ENCODE measurements around the gene STX11. TPM values are rescaled to one million over a fixed set of nuclear protein-coding genes. Genes with fewer than 3 reads are reported as not detected.
A peak's percentile ranks its signal among the peaks of the same experiment; 100 is the strongest.

The STX11 gene
- total RNA-seq, 1 experiment from 2014 or later = 0.24 TPM

DNA sequence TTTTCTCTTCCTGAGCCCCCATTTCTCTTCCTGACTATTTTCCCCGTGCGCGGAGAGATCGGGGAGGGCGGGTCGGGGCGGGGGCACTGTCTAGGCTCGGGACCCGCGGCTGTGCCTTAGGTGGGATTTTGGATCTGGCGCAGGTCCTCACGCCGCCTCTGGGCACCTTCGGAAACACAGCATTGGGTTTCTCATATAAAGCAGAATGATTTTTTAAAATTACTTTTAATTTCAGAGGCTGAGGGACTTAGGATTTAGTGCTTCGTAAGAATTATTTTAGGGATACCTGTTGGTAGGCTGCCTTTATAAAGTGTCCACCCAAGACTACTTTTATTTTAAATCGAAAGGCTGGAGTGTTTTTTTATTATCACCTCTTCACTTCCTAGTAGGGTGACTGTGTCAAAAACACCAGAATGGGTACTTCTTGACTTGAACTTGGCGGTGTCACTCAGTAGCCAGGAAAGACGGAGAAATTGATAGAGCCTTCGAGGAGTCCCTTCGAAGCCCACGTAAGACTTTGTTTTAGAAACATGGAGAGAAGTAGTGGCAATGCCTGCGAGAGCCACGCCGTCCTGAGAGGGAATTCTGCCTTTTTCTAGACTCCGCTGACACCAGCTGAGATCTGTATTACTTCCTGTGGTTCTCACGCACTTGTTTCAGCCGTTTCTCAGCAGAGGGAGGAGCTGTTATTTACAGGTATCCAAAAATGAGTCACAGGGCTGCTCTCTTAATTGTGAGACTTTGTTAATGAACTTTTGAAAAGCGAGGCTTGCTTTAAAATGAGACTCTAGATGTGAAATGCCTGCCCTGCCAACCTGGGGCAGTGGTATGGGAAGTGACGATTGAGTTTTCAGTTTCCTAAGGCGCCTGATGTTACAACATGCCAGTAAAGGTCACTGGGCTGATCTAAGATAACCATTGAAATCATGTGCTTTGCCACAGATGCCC, 667 bp downstream of the STX11 start:
- Mint-ChIP-seq H3K4me3 (ENCODE audit: low read depth, unreplicated experiment) (peak overlapping the region; percentile 90), H3K27me3 (ENCODE audit: unreplicated experiment) (peaks cover 27% of the 10 kb centered on the region), H3K36me3 (ENCODE audit: insufficient read depth, unreplicated experiment) (peaks cover 6% of the 10 kb centered on the region), H3K27ac (ENCODE audit: unreplicated experiment) (no peak overlapping the region), H3K9me3 (ENCODE audit: low read depth, unreplicated experiment) (no peaks in the 10 kb centered on the region), H3K4me1 (ENCODE audit: low read depth, unreplicated experiment) (peaks cover 7% of the 10 kb centered on the region)
- CTCF ChIA-PET = interaction anchor here (0.5 kb wide), 1 partner anchor 79 kb away, joined by 4 read pairs; no protein-coding TSS in a partner anchor
- intact Hi-C loops (cut with micrococcal nuclease; ENCODE audit: unreplicated experiment) = no loop called here
- peak; percentile 10 for DNase-seq
- BruUV-seq (replicated peaks) = no TSS peak
- TF ChIP-seq CTCF (IDR thresholded peaks at IDR 0.05; ENCODE audit: unreplicated experiment) = no peak

DNA sequence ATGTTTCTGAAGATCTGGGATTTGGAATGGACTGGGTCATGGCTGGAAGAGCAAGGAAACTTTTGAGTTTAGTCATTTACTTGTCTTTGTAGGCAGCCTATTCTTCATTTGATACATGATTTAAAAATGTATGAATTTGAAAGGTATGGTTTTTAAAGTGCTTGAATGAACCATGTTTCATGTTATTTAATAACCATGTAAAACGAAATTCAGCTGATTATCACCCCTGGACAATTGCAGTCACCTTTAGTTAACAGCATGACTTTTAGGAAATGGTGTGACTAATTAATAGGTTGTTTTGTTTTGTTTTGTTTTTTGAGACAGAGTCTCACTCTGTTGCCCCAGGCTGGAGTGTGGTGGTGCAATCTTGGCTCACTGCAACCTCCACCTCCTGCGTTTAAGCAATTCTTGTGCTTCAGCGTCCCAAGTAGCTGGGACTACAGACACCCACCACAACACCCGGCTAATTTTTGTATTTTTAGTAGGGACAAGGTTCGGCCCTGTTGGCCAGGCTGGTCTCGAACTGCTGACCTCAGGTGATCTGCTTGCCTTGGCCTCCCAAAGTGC, 2.1 kb downstream of the STX11 start:
- Mint-ChIP-seq H3K27me3 (ENCODE audit: unreplicated experiment) (peaks cover 26% of the 10 kb centered on the region), H3K27ac (ENCODE audit: unreplicated experiment) (no peak overlapping the region), H3K36me3 (ENCODE audit: insufficient read depth, unreplicated experiment) (peaks cover 6% of the 10 kb centered on the region), H3K4me1 (ENCODE audit: low read depth, unreplicated experiment) (peaks cover 7% of the 10 kb centered on the region), H3K9me3 (ENCODE audit: low read depth, unreplicated experiment) (no peaks in the 10 kb centered on the region), H3K4me3 (ENCODE audit: low read depth, unreplicated experiment) (no peak overlapping the region)
- no peak for DNase-seq
- intact Hi-C loops (cut with micrococcal nuclease; ENCODE audit: unreplicated experiment) = no loop called here
- no peak for TF ChIP-seq CTCF (IDR thresholded peaks at IDR 0.05; ENCODE audit: unreplicated experiment)
- CTCF ChIA-PET = no interaction called here
- no TSS peak for BruUV-seq (replicated peaks)

- Mint-ChIP-seq H3K4me3 (ENCODE audit: low read depth, unreplicated experiment) (no peak overlapping the region), H3K36me3 (ENCODE audit: insufficient read depth, unreplicated experiment) (peaks cover 6% of the 10 kb centered on the region), H3K4me1 (ENCODE audit: low read depth, unreplicated experiment) (peaks cover 12% of the 10 kb centered on the region), H3K27me3 (ENCODE audit: unreplicated experiment) (peaks cover 17% of the 10 kb centered on the region), H3K27ac (ENCODE audit: unreplicated experiment) (no peak overlapping the region), H3K9me3 (ENCODE audit: low read depth, unreplicated experiment) (no peaks in the 10 kb centered on the region)
- no peak for TF ChIP-seq CTCF (IDR thresholded peaks at IDR 0.05; ENCODE audit: unreplicated experiment)
- intact Hi-C loops (cut with micrococcal nuclease; ENCODE audit: unreplicated experiment) = no loop called here
- DNase-seq = no peak
- BruUV-seq (replicated peaks) = no TSS peak
- CTCF ChIA-PET = no interaction called here
Measured at GRCh38 chr6:144153260-144153659, 2.9 kb downstream of the STX11 start.

DNA sequence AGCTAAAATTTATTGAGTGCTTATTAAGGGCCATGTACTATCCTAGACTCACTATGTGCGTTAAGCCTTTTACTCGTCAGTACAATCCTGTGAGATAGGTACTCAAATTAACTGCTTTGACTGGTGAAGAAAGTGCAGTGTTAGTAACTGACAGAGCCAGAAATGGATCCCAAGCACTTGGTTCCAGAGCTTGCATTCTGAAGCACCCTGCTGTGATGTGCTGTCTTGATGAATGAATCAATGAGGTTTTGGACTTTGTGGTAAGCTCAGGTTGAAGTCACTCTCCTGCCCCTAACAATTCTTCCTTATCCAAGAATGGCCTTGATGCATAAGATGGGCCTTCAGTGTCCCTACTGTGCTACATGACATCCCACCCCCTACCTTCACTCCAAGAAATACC, 3.7 kb downstream of the STX11 start:
- no peak overlapping the region for H3K4me3 Mint-ChIP-seq (ENCODE audit: low read depth, unreplicated experiment)
- DNase-seq = no peak
- H3K36me3 Mint-ChIP-seq (ENCODE audit: insufficient read depth, unreplicated experiment) = peaks cover 6% of the 10 kb centered on the region
- intact Hi-C loops (cut with micrococcal nuclease; ENCODE audit: unreplicated experiment) = no loop called here
- H3K9me3 Mint-ChIP-seq (ENCODE audit: low read depth, unreplicated experiment) = no peaks in the 10 kb centered on the region
- H3K4me1 Mint-ChIP-seq (ENCODE audit: low read depth, unreplicated experiment) = peaks cover 16% of the 10 kb centered on the region
- CTCF ChIA-PET = no interaction called here
- H3K27me3 Mint-ChIP-seq (ENCODE audit: unreplicated experiment) = peaks cover 10% of the 10 kb centered on the region
- no peak overlapping the region for H3K27ac Mint-ChIP-seq (ENCODE audit: unreplicated experiment)
- no TSS peak for BruUV-seq (replicated peaks)
- TF ChIP-seq CTCF (IDR thresholded peaks at IDR 0.05; ENCODE audit: unreplicated experiment) = no peak

Measured in Calu3 (cell line).